Tibial nerve (tissue), 4 donors: ENCODE measurements around the gene ICAM3. TPM values are rescaled to one million over a fixed set of nuclear protein-coding genes. Genes with fewer than 3 reads are reported as not detected.

ENCODE experiments used
- DNase-seq, 2 donors: peaks; one replicate each; pipeline ENCODE4 v3.0.0-alpha.2; 2019; ENCODE audit warnings: low spot score in 2 of 2
- H3K27ac ChIP-seq, 4 donors: fragments of 200-600 bp; sonication (generic) in 3 of 4; one replicate each; pipeline ENCODE4 v1.5.1; 2017 to 2019; ENCODE audit warnings: mild to moderate bottlenecking in 1 of 4
- H3K27me3 ChIP-seq, 2 donors: fragments of 200-600 bp; sonication (generic) in 1 of 2; one replicate each; pipeline versions ENCODE4 v1.5.1 to v1.6.0; 2017 to 2019
- H3K36me3 ChIP-seq, 3 donors: fragments of 200-600 bp; sonication (generic); one replicate each; pipeline ENCODE4 v1.5.1; 2018 to 2019
- H3K4me1 ChIP-seq, 4 donors: fragments of 200-600 bp; sonication (generic) in 3 of 4; one replicate each; pipeline ENCODE4 v1.5.1; 2017 to 2019
- H3K4me3 ChIP-seq, 4 donors: fragments of 200-600 bp; sonication (generic) in 3 of 4; one replicate each; pipeline ENCODE4 v1.5.1; 2017 to 2019; ENCODE audit warnings: mild to moderate bottlenecking in 1 of 4, moderate library complexity in 1 of 4
- H3K9me3 ChIP-seq, 4 donors: fragments of 200-600 bp; sonication (generic) in 3 of 4; one replicate each; pipeline ENCODE4 v1.5.1; 2017 to 2019
- EP300 ChIP-seq, 2 donors: sonication (generic); formaldehyde crosslinking; IDR thresholded peaks; one replicate each; pipeline ENCODE4 v1.6.1; 2017; ENCODE audit warnings: antibody characterized with exemption in 2 of 2, mild to moderate bottlenecking in 1 of 2
- POLR2A ChIP-seq, 2 donors: fragments of 450-650 bp; IDR thresholded peaks; one replicate each; pipeline ENCODE4 v1.6.1; 2017; ENCODE audit warnings: antibody characterized with exemption in 2 of 2, mild to moderate bottlenecking in 2 of 2, moderate library complexity in 2 of 2
- WGBS, 2 donors: methylation state at CpG; one replicate each; pipeline ENCODE4 v1.1.5; 2018; 5-methylcytosine and 5-hydroxymethylcytosine counted together
- total RNA-seq, 4 donors: library from RNA; depleted of rRNA; stranded (reverse); fragments of >200 nt; gene quantifications; one replicate each; pipeline ENCODE4 v1.1.0, GENCODE V29; 2016
- TF ChIP-seq, protein P1 (sequence below), 5 experiments: fragments of 200-600 bp in 3 of 5; fragments of 450-650 bp in 2 of 5; sonication (generic) in 3 of 5; IDR thresholded peaks; one replicate each; pipeline ENCODE4 v1.5.1; 2016 to 2019; ENCODE audit warnings: antibody characterized with exemption in 5 of 5, mild to moderate bottlenecking in 3 of 5, moderate library complexity in 2 of 5

The ICAM3 gene
- total RNA-seq, 4 donors from 2014 or later = 3.1 to 9.8 (median 3.3) TPM

- H3K4me1 ChIP-seq = peaks cover 0 to 82% (median 48%) of the 10 kb centered on the region in 4 donors
- no peak for DNase-seq
- H3K27me3 ChIP-seq = peaks cover 3 to 97% of the 10 kb centered on the region in 2 donors
- TF ChIP-seq POLR2A (IDR thresholded peaks at IDR 0.05) (no peak), EP300 (IDR thresholded peaks at IDR 0.05) (no peak)
- TF ChIP-seq, protein P1, sequence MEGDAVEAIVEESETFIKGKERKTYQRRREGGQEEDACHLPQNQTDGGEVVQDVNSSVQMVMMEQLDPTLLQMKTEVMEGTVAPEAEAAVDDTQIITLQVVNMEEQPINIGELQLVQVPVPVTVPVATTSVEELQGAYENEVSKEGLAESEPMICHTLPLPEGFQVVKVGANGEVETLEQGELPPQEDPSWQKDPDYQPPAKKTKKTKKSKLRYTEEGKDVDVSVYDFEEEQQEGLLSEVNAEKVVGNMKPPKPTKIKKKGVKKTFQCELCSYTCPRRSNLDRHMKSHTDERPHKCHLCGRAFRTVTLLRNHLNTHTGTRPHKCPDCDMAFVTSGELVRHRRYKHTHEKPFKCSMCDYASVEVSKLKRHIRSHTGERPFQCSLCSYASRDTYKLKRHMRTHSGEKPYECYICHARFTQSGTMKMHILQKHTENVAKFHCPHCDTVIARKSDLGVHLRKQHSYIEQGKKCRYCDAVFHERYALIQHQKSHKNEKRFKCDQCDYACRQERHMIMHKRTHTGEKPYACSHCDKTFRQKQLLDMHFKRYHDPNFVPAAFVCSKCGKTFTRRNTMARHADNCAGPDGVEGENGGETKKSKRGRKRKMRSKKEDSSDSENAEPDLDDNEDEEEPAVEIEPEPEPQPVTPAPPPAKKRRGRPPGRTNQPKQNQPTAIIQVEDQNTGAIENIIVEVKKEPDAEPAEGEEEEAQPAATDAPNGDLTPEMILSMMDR (IDR thresholded peaks at IDR 0.05) = no peak
- H3K36me3 ChIP-seq = no peaks in the 10 kb centered on the region
- no peak overlapping the region for H3K27ac ChIP-seq
- no peaks in the 10 kb centered on the region for H3K9me3 ChIP-seq
- peak overlapping the region in 2 of 4 donors; percentile 14 to 43 for H3K4me3 ChIP-seq
- 18 to 24% methylated on average over 23 to 31 of the region's 56 CpGs for WGBS, 2 donors
These were observed 46.4 kb downstream of the ICAM3 start for GRCh38 chr19:10292789-10293636.

- peak; percentile 47 to 61 for DNase-seq
- H3K27me3 ChIP-seq = peaks cover 3 to 97% of the 10 kb centered on the region in 2 donors
- peaks cover 0 to 89% (median 52%) of the 10 kb centered on the region in 4 donors for H3K4me1 ChIP-seq
These were observed 47.1 kb downstream of the ICAM3 start for GRCh38 chr19:10292206-10292788.

DNA sequence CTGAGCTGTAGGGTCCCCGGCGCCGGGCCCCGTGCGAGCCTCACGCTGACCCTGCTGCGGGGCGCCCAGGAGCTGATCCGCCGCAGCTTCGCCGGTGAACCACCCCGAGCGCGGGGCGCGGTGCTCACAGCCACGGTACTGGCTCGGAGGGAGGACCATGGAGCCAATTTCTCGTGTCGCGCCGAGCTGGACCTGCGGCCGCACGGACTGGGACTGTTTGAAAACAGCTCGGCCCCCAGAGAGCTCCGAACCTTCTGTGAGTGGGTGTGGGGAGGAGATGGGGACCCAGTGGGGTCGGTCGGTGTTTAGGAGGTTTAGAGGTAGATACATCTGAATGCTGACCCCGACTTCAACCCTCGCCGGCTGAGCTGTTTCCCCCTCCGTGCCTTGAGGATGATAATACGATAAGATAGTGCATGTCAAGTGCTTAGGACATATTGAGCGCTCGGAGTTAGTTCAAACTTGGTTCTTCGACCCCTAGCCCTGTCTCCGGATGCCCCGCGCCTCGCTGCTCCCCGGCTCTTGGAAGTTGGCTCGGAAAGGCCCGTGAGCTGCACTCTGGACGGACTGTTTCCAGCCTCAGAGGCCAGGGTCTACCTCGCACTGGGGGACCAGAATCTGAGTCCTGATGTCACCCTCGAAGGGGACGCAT lies 47.7 kb downstream of the ICAM3 start:
- H3K4me1 ChIP-seq = peaks cover 0 to 95% (median 57%) of the 10 kb centered on the region in 4 donors
- H3K27ac ChIP-seq = no peak overlapping the region
- no peak for DNase-seq
- H3K36me3 ChIP-seq = no peaks in the 10 kb centered on the region
- peak overlapping the region; percentile 0 to 43 (median 25) for H3K4me3 ChIP-seq
- 2 to 3% methylated on average over 8 to 37 of the region's 49 CpGs for WGBS, 2 donors
- TF ChIP-seq POLR2A (IDR thresholded peaks at IDR 0.05) = no peak
- no peak for TF ChIP-seq EP300 (IDR thresholded peaks at IDR 0.05)
- TF ChIP-seq, protein P1 (IDR thresholded peaks at IDR 0.05) = no peak
- H3K27me3 ChIP-seq = peaks cover 3 to 97% of the 10 kb centered on the region in 2 donors
- no peaks in the 10 kb centered on the region for H3K9me3 ChIP-seq

More at GRCh38 chr19:10292206-10292788, 47.1 kb downstream of the ICAM3 start:
- WGBS, 2 donors = 2 to 3% methylated on average over 34 to 41 of the region's 45 CpGs
- H3K27ac ChIP-seq = no peak overlapping the region
- no peaks in the 10 kb centered on the region for H3K36me3 ChIP-seq
- H3K4me3 ChIP-seq = peak overlapping the region in 3 of 4 donors; percentile 0 to 43 (median 19)
- no peaks in the 10 kb centered on the region for H3K9me3 ChIP-seq
- TF ChIP-seq, protein P1 (IDR thresholded peaks at IDR 0.05) = no peak
- TF ChIP-seq POLR2A (IDR thresholded peaks at IDR 0.05) (no peak), EP300 (IDR thresholded peaks at IDR 0.05) (no peak)

- H3K36me3 ChIP-seq = peaks cover 0 to under 1% (median 0%) of the 10 kb centered on the region in 3 donors
- H3K27me3 ChIP-seq = peaks cover 3 to 94% of the 10 kb centered on the region in 2 donors
- DNase-seq = no peak
These were observed 48.4 kb downstream of the ICAM3 start for GRCh38 chr19:10290876-10291553.

More at GRCh38 chr19:10290876-10291553, 48.4 kb downstream of the ICAM3 start:
- TF ChIP-seq EP300 (IDR thresholded peaks at IDR 0.05) (no peak), POLR2A (IDR thresholded peaks at IDR 0.05) (no peak)
- TF ChIP-seq, protein P1 (IDR thresholded peaks at IDR 0.05) = no peak
- Histone ChIP-seq H3K4me3 (peak overlapping the region in 3 of 4 donors; percentile 19 to 43 (median 31)), H3K4me1 (peaks cover 0 to 92% (median 56%) of the 10 kb centered on the region in 4 donors), H3K9me3 (no peaks in the 10 kb centered on the region), H3K27ac (no peak overlapping the region)
- 0 to 3% methylated on average over 9 to 47 of the region's 57 CpGs for WGBS, 2 donors
